Measurements from ENCODE around the gene PPP2R5E. TPM values are rescaled to one million over a fixed set of nuclear protein-coding genes. Genes with fewer than 3 reads are reported as not detected.

The PPP2R5E gene
- total and polyA plus RNA-seq, 4 donors, result 6.0 to 13.1 (median 8.4) TPM

- Histone ChIP-seq H3K4me3 (ENCODE audit: low read depth in 1 of 3, low read length in 3 of 3) (no peak overlapping the region), H3K27ac (ENCODE audit: low read depth in 1 of 2, low read length in 2 of 2) (peak overlapping the region; percentile 90 to 98)
Observed at GRCh38 chr14:63436286-63437098, 106.7 kb downstream of the PPP2R5E start.

More at GRCh38 chr14:63436286-63437098, 106.7 kb downstream of the PPP2R5E start:
- no peaks in the 10 kb centered on the region for H3K9me3 ChIP-seq (ENCODE audit: control insufficient read depth in 4 of 4, low read length in 3 of 4)
- H3K9ac ChIP-seq (ENCODE audit: low read depth in 1 of 2, low read length in 2 of 2), result peak overlapping the region in 1 of 2 donors; percentile 1
- DNase-seq (ENCODE audit: low spot score), result no peak
- H3K4me1 ChIP-seq (ENCODE audit: control insufficient read depth in 4 of 4, insufficient read depth in 4 of 4, low read length in 3 of 4), result peaks cover 17 to 54% (median 27%) of the 10 kb centered on the region in 4 donors
- TF ChIP-seq HNF4A (conservative IDR thresholded peaks at IDR 0.05) (no peak), NR2F2 (IDR thresholded peaks at IDR 0.05) (no peak), JUND (IDR thresholded peaks at IDR 0.05) (no peak), EGR1 (IDR thresholded peaks at IDR 0.05; ENCODE audit: low read depth in 2 of 2) (no peak), YY1 (IDR thresholded peaks at IDR 0.05) (no peak), RAD21 (IDR thresholded peaks at IDR 0.05) (no peak), TAF1 (conservative IDR thresholded peaks at IDR 0.05) (no peak), HNF4G (IDR thresholded peaks at IDR 0.05) (no peak), RXRA (IDR thresholded peaks at IDR 0.05) (no peak), SP1 (IDR thresholded peaks at IDR 0.05) (no peak), FOXA2 (IDR thresholded peaks at IDR 0.05) (no peak), GABPA (IDR thresholded peaks at IDR 0.05 in 1 of 2, conservative IDR thresholded peaks at IDR 0.05 in 1 of 2) (no peak), ZBTB33 (IDR thresholded peaks at IDR 0.05) (no peak), FOXA1 (IDR thresholded peaks at IDR 0.05) (no peak)
- TF ChIP-seq, protein P1, sequence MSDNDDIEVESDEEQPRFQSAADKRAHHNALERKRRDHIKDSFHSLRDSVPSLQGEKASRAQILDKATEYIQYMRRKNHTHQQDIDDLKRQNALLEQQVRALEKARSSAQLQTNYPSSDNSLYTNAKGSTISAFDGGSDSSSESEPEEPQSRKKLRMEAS (IDR thresholded peaks at IDR 0.05), result no peak
- TF ChIP-seq, protein P2, sequence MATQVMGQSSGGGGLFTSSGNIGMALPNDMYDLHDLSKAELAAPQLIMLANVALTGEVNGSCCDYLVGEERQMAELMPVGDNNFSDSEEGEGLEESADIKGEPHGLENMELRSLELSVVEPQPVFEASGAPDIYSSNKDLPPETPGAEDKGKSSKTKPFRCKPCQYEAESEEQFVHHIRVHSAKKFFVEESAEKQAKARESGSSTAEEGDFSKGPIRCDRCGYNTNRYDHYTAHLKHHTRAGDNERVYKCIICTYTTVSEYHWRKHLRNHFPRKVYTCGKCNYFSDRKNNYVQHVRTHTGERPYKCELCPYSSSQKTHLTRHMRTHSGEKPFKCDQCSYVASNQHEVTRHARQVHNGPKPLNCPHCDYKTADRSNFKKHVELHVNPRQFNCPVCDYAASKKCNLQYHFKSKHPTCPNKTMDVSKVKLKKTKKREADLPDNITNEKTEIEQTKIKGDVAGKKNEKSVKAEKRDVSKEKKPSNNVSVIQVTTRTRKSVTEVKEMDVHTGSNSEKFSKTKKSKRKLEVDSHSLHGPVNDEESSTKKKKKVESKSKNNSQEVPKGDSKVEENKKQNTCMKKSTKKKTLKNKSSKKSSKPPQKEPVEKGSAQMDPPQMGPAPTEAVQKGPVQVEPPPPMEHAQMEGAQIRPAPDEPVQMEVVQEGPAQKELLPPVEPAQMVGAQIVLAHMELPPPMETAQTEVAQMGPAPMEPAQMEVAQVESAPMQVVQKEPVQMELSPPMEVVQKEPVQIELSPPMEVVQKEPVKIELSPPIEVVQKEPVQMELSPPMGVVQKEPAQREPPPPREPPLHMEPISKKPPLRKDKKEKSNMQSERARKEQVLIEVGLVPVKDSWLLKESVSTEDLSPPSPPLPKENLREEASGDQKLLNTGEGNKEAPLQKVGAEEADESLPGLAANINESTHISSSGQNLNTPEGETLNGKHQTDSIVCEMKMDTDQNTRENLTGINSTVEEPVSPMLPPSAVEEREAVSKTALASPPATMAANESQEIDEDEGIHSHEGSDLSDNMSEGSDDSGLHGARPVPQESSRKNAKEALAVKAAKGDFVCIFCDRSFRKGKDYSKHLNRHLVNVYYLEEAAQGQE (IDR thresholded peaks at IDR 0.05), result no peak
- TF ChIP-seq, protein P3, sequence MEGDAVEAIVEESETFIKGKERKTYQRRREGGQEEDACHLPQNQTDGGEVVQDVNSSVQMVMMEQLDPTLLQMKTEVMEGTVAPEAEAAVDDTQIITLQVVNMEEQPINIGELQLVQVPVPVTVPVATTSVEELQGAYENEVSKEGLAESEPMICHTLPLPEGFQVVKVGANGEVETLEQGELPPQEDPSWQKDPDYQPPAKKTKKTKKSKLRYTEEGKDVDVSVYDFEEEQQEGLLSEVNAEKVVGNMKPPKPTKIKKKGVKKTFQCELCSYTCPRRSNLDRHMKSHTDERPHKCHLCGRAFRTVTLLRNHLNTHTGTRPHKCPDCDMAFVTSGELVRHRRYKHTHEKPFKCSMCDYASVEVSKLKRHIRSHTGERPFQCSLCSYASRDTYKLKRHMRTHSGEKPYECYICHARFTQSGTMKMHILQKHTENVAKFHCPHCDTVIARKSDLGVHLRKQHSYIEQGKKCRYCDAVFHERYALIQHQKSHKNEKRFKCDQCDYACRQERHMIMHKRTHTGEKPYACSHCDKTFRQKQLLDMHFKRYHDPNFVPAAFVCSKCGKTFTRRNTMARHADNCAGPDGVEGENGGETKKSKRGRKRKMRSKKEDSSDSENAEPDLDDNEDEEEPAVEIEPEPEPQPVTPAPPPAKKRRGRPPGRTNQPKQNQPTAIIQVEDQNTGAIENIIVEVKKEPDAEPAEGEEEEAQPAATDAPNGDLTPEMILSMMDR (IDR thresholded peaks at IDR 0.05; ENCODE audit: low read depth, low read length, missing input control), result no peak
- TF ChIP-seq, protein P4, sequence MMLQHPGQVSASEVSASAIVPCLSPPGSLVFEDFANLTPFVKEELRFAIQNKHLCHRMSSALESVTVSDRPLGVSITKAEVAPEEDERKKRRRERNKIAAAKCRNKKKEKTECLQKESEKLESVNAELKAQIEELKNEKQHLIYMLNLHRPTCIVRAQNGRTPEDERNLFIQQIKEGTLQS (IDR thresholded peaks at IDR 0.05), result no peak
- H3K36me3 ChIP-seq (ENCODE audit: control insufficient read depth in 4 of 4, insufficient read depth in 3 of 4, low read depth in 1 of 4, low read length in 3 of 4), result no peaks in the 10 kb centered on the region
- H3K27me3 ChIP-seq (ENCODE audit: control insufficient read depth in 4 of 4, insufficient read depth in 4 of 4, low read length in 3 of 4), result no peaks in the 10 kb centered on the region
- WGBS, result 59% methylated on average over 5 of the region's 5 CpGs

All from liver (tissue), 9 donors.